Measurements from ENCODE around the gene SPAG16.

SPAG16 gene

DNA sequence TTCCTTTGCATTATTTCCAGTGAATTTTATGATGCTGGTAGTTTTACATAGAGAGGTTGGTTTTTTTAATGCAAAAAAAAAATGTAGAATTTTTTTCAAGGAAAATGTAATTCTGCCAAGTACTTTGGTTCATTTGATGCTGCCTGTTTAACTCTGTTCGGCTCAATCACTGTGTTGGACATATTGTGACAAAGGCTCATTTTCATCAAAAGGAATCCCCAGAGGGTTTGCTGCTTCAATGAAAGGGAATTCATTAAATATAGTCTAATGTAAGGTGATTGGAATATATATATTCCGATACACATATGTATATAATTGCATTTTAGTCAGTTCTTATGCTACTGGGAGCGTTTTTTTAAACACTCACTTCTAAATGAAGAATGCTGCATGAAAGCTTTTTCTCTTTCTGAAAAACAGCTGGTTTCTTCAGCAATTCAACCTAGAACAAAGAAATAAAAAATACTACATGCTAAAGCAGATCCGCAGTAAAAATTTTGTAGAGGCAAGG, 812.0 kb downstream of the SPAG16 start:
- H3K79me2 ChIP-seq (ENCODE audit: low read length): no peaks in the 10 kb centered on the region
- H3K9me3 ChIP-seq (ENCODE audit: insufficient read depth, low read length): no peaks in the 10 kb centered on the region
- no peak overlapping the region for H3K4me2 ChIP-seq (ENCODE audit: low read length)
- H3K27ac ChIP-seq (ENCODE audit: low read length): no peak overlapping the region
- H2AFZ ChIP-seq (ENCODE audit: low read depth, low read length): no peak overlapping the region
- no peaks in the 10 kb centered on the region for H3K36me3 ChIP-seq (replicated peaks; ENCODE audit: low read depth, low read length)
- no peaks in the 10 kb centered on the region for H4K20me1 ChIP-seq (ENCODE audit: insufficient read depth, low read length)
- no peak for TF ChIP-seq EZH2phosphoT487 (IDR thresholded peaks at IDR 0.05; ENCODE audit: low read depth)
- TF ChIP-seq, protein P1, sequence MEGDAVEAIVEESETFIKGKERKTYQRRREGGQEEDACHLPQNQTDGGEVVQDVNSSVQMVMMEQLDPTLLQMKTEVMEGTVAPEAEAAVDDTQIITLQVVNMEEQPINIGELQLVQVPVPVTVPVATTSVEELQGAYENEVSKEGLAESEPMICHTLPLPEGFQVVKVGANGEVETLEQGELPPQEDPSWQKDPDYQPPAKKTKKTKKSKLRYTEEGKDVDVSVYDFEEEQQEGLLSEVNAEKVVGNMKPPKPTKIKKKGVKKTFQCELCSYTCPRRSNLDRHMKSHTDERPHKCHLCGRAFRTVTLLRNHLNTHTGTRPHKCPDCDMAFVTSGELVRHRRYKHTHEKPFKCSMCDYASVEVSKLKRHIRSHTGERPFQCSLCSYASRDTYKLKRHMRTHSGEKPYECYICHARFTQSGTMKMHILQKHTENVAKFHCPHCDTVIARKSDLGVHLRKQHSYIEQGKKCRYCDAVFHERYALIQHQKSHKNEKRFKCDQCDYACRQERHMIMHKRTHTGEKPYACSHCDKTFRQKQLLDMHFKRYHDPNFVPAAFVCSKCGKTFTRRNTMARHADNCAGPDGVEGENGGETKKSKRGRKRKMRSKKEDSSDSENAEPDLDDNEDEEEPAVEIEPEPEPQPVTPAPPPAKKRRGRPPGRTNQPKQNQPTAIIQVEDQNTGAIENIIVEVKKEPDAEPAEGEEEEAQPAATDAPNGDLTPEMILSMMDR (IDR thresholded peaks at IDR 0.05; ENCODE audit: low read depth, low read length): no peak
- no peak overlapping the region for H3K4me3 ChIP-seq (ENCODE audit: low read length)
- H3K27me3 ChIP-seq (ENCODE audit: low read depth, low read length): no peaks in the 10 kb centered on the region
- no peaks in the 10 kb centered on the region for H3K4me1 ChIP-seq (ENCODE audit: low read length)
- H3K9ac ChIP-seq (ENCODE audit: low read length): no peak overlapping the region

DNA sequence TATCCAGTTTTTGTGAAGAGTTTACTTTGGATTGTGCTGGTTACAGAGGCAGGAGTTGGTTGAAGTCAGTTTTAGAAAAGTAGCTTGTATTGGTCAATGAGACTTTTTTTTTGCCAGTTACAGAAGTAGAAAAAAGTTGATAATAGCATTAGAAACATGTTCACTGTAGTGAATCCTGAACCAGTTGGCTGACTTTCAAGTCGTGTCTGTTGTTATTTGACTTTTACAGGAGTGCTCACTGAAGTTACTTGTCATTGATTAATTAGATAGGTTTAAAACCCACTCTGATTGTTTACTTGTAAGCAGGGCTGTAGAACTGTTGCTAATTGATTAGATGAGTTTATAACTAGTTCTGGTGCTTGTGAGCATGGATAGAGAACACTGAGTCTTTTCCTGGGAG, 814.5 kb downstream of the SPAG16 start:
- TF ChIP-seq, protein P1 (IDR thresholded peaks at IDR 0.05; ENCODE audit: low read depth, low read length): no peak
- TF ChIP-seq EZH2phosphoT487 (IDR thresholded peaks at IDR 0.05; ENCODE audit: low read depth): no peak
- no peaks in the 10 kb centered on the region for H3K79me2 ChIP-seq (ENCODE audit: low read length)
- no peaks in the 10 kb centered on the region for H3K9me3 ChIP-seq (ENCODE audit: insufficient read depth, low read length)
- H2AFZ ChIP-seq (ENCODE audit: low read depth, low read length): no peak overlapping the region
- H3K4me3 ChIP-seq (ENCODE audit: low read length): no peak overlapping the region
- no peak overlapping the region for H3K9ac ChIP-seq (ENCODE audit: low read length)
- peaks cover 9% of the 10 kb centered on the region for H3K4me1 ChIP-seq (ENCODE audit: low read length)
- H3K27ac ChIP-seq (ENCODE audit: low read length): no peak overlapping the region
- H3K4me2 ChIP-seq (ENCODE audit: low read length): no peak overlapping the region
- H3K36me3 ChIP-seq (replicated peaks; ENCODE audit: low read depth, low read length): no peaks in the 10 kb centered on the region
- no peaks in the 10 kb centered on the region for H3K27me3 ChIP-seq (ENCODE audit: low read depth, low read length)
- H4K20me1 ChIP-seq (ENCODE audit: insufficient read depth, low read length): no peaks in the 10 kb centered on the region

DNA sequence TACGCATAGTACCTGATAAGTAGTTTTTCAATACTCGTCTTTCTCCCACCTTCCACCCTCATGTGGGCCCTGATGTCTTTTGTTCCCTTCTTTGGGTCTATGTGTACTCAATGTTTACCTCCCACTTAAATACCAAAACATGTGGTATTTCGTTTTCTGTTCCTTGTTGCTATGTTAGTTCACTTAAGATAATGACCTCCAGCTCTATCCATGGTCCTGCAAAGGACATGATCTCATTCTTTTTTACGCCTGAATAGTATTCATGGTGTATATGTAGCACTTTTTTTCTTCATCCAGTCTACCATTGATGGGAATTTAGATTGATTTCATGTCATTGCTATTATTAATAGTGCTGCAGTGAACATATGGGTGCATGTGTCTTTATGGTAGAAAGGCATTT, 816.2 kb downstream of the SPAG16 start:
- no peak overlapping the region for H3K9ac ChIP-seq (ENCODE audit: low read length)
- H3K27me3 ChIP-seq (ENCODE audit: low read depth, low read length): no peaks in the 10 kb centered on the region
- no peaks in the 10 kb centered on the region for H4K20me1 ChIP-seq (ENCODE audit: insufficient read depth, low read length)
- no peaks in the 10 kb centered on the region for H3K36me3 ChIP-seq (replicated peaks; ENCODE audit: low read depth, low read length)
- H3K27ac ChIP-seq (ENCODE audit: low read length): no peak overlapping the region
- no peak overlapping the region for H2AFZ ChIP-seq (ENCODE audit: low read depth, low read length)
- H3K4me3 ChIP-seq (ENCODE audit: low read length): no peak overlapping the region
- H3K4me2 ChIP-seq (ENCODE audit: low read length): no peak overlapping the region
- peaks cover 14% of the 10 kb centered on the region for H3K4me1 ChIP-seq (ENCODE audit: low read length)
- TF ChIP-seq EZH2phosphoT487 (IDR thresholded peaks at IDR 0.05; ENCODE audit: low read depth): no peak
- TF ChIP-seq, protein P1 (IDR thresholded peaks at IDR 0.05; ENCODE audit: low read depth, low read length): no peak
- H3K9me3 ChIP-seq (ENCODE audit: insufficient read depth, low read length): no peaks in the 10 kb centered on the region
- no peaks in the 10 kb centered on the region for H3K79me2 ChIP-seq (ENCODE audit: low read length)

DNA sequence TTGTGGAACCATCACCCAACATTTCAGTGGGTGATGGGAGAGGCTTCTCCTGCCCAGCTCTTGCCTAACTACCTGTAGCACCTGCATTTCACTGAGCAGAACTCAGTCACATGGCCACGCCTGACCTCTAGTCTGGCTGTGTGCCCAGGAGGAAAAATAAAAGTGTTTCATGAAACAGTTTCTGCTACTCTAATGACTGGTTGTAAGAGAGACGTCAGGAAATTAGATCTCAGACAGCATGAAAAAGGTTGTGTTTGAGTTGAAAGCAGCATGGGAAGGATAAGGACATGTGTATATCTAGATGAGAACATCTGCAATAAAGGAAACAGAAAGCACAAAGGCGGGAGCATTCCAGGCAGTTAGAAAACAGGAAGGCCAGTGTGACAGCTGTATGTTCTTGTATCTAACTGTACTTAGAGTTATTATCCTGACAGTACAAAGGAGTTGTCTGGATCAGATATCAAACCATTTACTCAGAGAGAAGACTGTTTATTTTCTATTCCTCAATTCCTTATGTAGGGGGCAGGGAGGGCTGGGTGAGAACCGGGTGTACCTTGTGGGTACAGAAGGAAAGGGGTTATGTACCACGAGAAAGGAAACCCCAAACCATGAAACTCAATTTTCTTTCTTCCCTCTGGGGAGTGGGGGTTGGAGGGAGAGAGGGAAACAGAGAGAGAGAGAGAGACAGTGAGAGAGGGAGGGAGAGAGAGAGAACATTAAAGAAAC, 819.2 kb downstream of the SPAG16 start:
- H3K9me3 ChIP-seq (ENCODE audit: insufficient read depth, low read length): no peaks in the 10 kb centered on the region
- no peak overlapping the region for H3K27ac ChIP-seq (ENCODE audit: low read length)
- H3K27me3 ChIP-seq (ENCODE audit: low read depth, low read length): no peaks in the 10 kb centered on the region
- H4K20me1 ChIP-seq (ENCODE audit: insufficient read depth, low read length): no peaks in the 10 kb centered on the region
- peak overlapping the region; percentile 23 for H3K4me2 ChIP-seq (ENCODE audit: low read length)
- no peak overlapping the region for H3K4me3 ChIP-seq (ENCODE audit: low read length)
- TF ChIP-seq, protein P1 (IDR thresholded peaks at IDR 0.05; ENCODE audit: low read depth, low read length): no peak
- TF ChIP-seq EZH2phosphoT487 (IDR thresholded peaks at IDR 0.05; ENCODE audit: low read depth): no peak
- no peak overlapping the region for H3K9ac ChIP-seq (ENCODE audit: low read length)
- H2AFZ ChIP-seq (ENCODE audit: low read depth, low read length): peak overlapping the region; percentile 51; the same call in 1 of the 2 replicates
- H3K36me3 ChIP-seq (replicated peaks; ENCODE audit: low read depth, low read length): no peaks in the 10 kb centered on the region
- peaks cover 14% of the 10 kb centered on the region for H3K4me1 ChIP-seq (ENCODE audit: low read length)
- no peaks in the 10 kb centered on the region for H3K79me2 ChIP-seq (ENCODE audit: low read length)
